Osteoblast (primary cell): ENCODE measurements around the gene STK32C. TPM values are rescaled to one million over a fixed set of nuclear protein-coding genes. Genes with fewer than 3 reads are reported as not detected.

Experiments
- DNase-seq: peaks from one replicate; pipeline ENCODE4 v3.0.0; 2011; ENCODE audit warnings: low spot score, mixed read lengths; ENCODE audit not compliant: insufficient read length; ENCODE audit errors: missing footprints
- H2AFZ ChIP-seq: 2 replicates; pipeline ENCODE4 v1.6.0; 2011; ENCODE audit warnings: mild to moderate bottlenecking, low read length
- H3K27ac ChIP-seq: 2 replicates; pipeline ENCODE4 v1.5.1; 2011; ENCODE audit warnings: mild to moderate bottlenecking, low read depth, low read length, moderate library complexity
- H3K27me3 ChIP-seq: 2 replicates; pipeline ENCODE4 v1.6.0; 2012; ENCODE audit warnings: mild to moderate bottlenecking, control low read depth, inconsistent platforms, low read length, moderate library complexity; ENCODE audit not compliant: insufficient read depth
- H3K36me3 ChIP-seq: 2 replicates; pipeline ENCODE4 v1.5.1; 2011; ENCODE audit warnings: mild to moderate bottlenecking, low read length, control low read depth, moderate library complexity; ENCODE audit not compliant: insufficient read depth
- H3K4me1 ChIP-seq: 2 replicates; pipeline ENCODE4 v1.5.1; 2011; ENCODE audit warnings: mild to moderate bottlenecking, low read length, control low read depth, moderate library complexity; ENCODE audit not compliant: insufficient read depth
- H3K4me2 ChIP-seq: 2 replicates; pipeline ENCODE4 v1.6.0; 2011; ENCODE audit warnings: mild to moderate bottlenecking, low read length; ENCODE audit not compliant: insufficient read depth
- H3K4me3 ChIP-seq: fragments of 200-600 bp; sonication (generic); 3 replicates; pipeline ENCODE4 v1.5.1; 2012; ENCODE audit warnings: mild to moderate bottlenecking, low read length, inconsistent platforms; ENCODE audit not compliant: insufficient read depth
- H3K79me2 ChIP-seq: 2 replicates; pipeline ENCODE4 v1.6.0; 2012; ENCODE audit warnings: mild to moderate bottlenecking, low read length, control low read depth, inconsistent platforms; ENCODE audit not compliant: insufficient read depth
- H3K9me3 ChIP-seq: 2 replicates; pipeline ENCODE4 v1.5.1; 2011; ENCODE audit warnings: low read depth, low read length, control low read depth
- H4K20me1 ChIP-seq: 2 replicates; pipeline ENCODE4 v1.6.0; 2012; ENCODE audit warnings: mild to moderate bottlenecking, low read length, control low read depth; ENCODE audit not compliant: insufficient read depth
- CTCF ChIP-seq: IDR thresholded peaks from 2 replicates; pipeline ENCODE4 v1.5.1; 2011; ENCODE audit warnings: mild to moderate bottlenecking, low read depth, low read length, moderate library complexity; ENCODE audit errors: extremely low read depth
- total RNA-seq: library from RNA; depleted of rRNA; stranded (reverse); fragments of >200 nt; gene quantifications from 2 replicates; pipeline ENCODE4 v1.2.3, GENCODE V29; 2012

STK32C gene
- total RNA-seq, 1 donor = 14.5 TPM

- no peak overlapping the region for H3K27ac ChIP-seq
- no peak for TF ChIP-seq CTCF
- H3K79me2 ChIP-seq = no peaks in the 10 kb centered on the region
- no peak for DNase-seq
- no peak overlapping the region for H3K4me2 ChIP-seq
- no peaks in the 10 kb centered on the region for H3K36me3 ChIP-seq
- H2AFZ ChIP-seq = no peak overlapping the region
- H3K27me3 ChIP-seq = peaks cover 11% of the 10 kb centered on the region
- H4K20me1 ChIP-seq = no peaks in the 10 kb centered on the region
- H3K9me3 ChIP-seq = no peaks in the 10 kb centered on the region
- H3K4me3 ChIP-seq = no peak overlapping the region
- H3K4me1 ChIP-seq = no peaks in the 10 kb centered on the region
These were observed 134.6 kb downstream of the STK32C start for GRCh38 chr10:132173185-132173584.

GRCh38 chr10:132172091-132173066, 135.4 kb downstream of the STK32C start:
- no peak overlapping the region for H2AFZ ChIP-seq
- no peaks in the 10 kb centered on the region for H3K9me3 ChIP-seq
- no peak overlapping the region for H3K4me2 ChIP-seq
- no peaks in the 10 kb centered on the region for H3K4me1 ChIP-seq
- no peaks in the 10 kb centered on the region for H3K79me2 ChIP-seq
- H3K4me3 ChIP-seq = no peak overlapping the region
- H3K27ac ChIP-seq = no peak overlapping the region
- TF ChIP-seq CTCF = no peak
- no peaks in the 10 kb centered on the region for H3K36me3 ChIP-seq
- no peak for DNase-seq
- H4K20me1 ChIP-seq = no peaks in the 10 kb centered on the region
- peaks cover 11% of the 10 kb centered on the region for H3K27me3 ChIP-seq

GRCh38 chr10:132170561-132171361, 137.0 kb downstream of the STK32C start:
- H3K27me3 ChIP-seq = no peaks in the 10 kb centered on the region
- no peak overlapping the region for H3K27ac ChIP-seq
- H2AFZ ChIP-seq = no peak overlapping the region
- no peak overlapping the region for H3K4me2 ChIP-seq
- no peak for DNase-seq
- no peak for TF ChIP-seq CTCF
- no peaks in the 10 kb centered on the region for H3K79me2 ChIP-seq
- no peaks in the 10 kb centered on the region for H3K9me3 ChIP-seq
- no peaks in the 10 kb centered on the region for H3K4me1 ChIP-seq
- H4K20me1 ChIP-seq = no peaks in the 10 kb centered on the region
- H3K4me3 ChIP-seq = no peak overlapping the region
- no peaks in the 10 kb centered on the region for H3K36me3 ChIP-seq
